HEK293 (cell line): ENCODE measurements around the gene ARL2BP.
"Not testable (repeated sequence)": the region's sequence is repeated elsewhere in the genome, so short reads cannot be mapped to it uniquely, and the experiment has no call there.

Experiments used
- CTCF ChIA-PET: fragments of 350-600 bp; formaldehyde crosslinking; extraction: SDS; loops from one replicate; lab custom pipeline; 2021; ENCODE audit warnings: antibody characterized with exemption; lab: Yijun Ruan, JAX
- POLR2A ChIA-PET: fragments of 300-600 bp; formaldehyde crosslinking; extraction: SDS; loops from one replicate; lab custom pipeline; 2020; ENCODE audit warnings: antibody characterized with exemption, inconsistent platforms; lab: Yijun Ruan, JAX
- H3K27ac ChIP-seq: fragments of 200-500 bp; sonication (Bioruptor generic); 2 replicates; pipeline ENCODE4 v1.5.1; 2014; ENCODE audit warnings: low read depth, low read length, control low read depth, inconsistent platforms; ENCODE audit errors: extremely low read depth
- H3K36me3 ChIP-seq, 2 experiments: fragments of 200-500 bp in 1 of 2; sonication (Bioruptor generic) in 1 of 2; 1 replicate in 1 of 2; 2 replicates in 1 of 2; pipeline ENCODE4 v1.5.1; 2014 to 2017; ENCODE audit warnings: inconsistent platforms in 2 of 2, low read length in 2 of 2; ENCODE audit not compliant: control insufficient read depth in 2 of 2, insufficient read depth in 1 of 2
- H3K4me1 ChIP-seq: fragments of 200-500 bp; sonication (Bioruptor generic); 2 replicates; pipeline ENCODE4 v1.5.1; 2014; ENCODE audit warnings: mild to moderate bottlenecking, low read length, inconsistent platforms; ENCODE audit not compliant: control insufficient read depth, insufficient read depth
- H3K4me3 ChIP-seq: 2 replicates; pipeline ENCODE4 v1.5.1; 2011; ENCODE audit warnings: low read depth, mild to moderate bottlenecking, control low read depth, low read length, moderate library complexity
- H3K9me3 ChIP-seq: fragments of 200-500 bp; sonication (Bioruptor generic); 2 replicates; pipeline ENCODE4 v1.5.1; 2014; ENCODE audit warnings: low read depth, low read length, inconsistent platforms; ENCODE audit not compliant: control insufficient read depth, insufficient read depth
- BCL11B ChIP-seq: fragments of 450-650 bp; formaldehyde crosslinking; IDR thresholded peaks from 2 replicates; pipeline ENCODE4 v1.5.1; 2016; ENCODE audit warnings: low read depth, missing biosample characterization, missing genetic modification characterization
- IKZF3 ChIP-seq: fragments of 450-650 bp; IDR thresholded peaks from 2 replicates; pipeline ENCODE4 v1.5.0; 2018; ENCODE audit warnings: missing biosample characterization, mild to moderate bottlenecking, missing genetic modification characterization, moderate library complexity
- KLF1 ChIP-seq: fragments of 450-650 bp; formaldehyde crosslinking; IDR thresholded peaks from 2 replicates; pipeline ENCODE4 v1.5.1; 2016; ENCODE audit warnings: missing biosample characterization, missing genetic modification characterization
- WT1 ChIP-seq: fragments of 450-650 bp; formaldehyde crosslinking; IDR thresholded peaks from 2 replicates; pipeline ENCODE4 v1.5.1; 2016; ENCODE audit warnings: missing biosample characterization, missing genetic modification characterization
- ZNF146 ChIP-seq: fragments of 450-650 bp; formaldehyde crosslinking; IDR thresholded peaks from 2 replicates; pipeline ENCODE4 v1.5.1; 2016; ENCODE audit warnings: missing biosample characterization, missing genetic modification characterization
- ZNF211 ChIP-seq: fragments of 450-650 bp; formaldehyde crosslinking; IDR thresholded peaks from 2 replicates; pipeline ENCODE4 v1.5.1; 2016; ENCODE audit warnings: low read depth, missing biosample characterization, missing genetic modification characterization
- ZNF362 ChIP-seq: fragments of 450-650 bp; formaldehyde crosslinking; IDR thresholded peaks from 2 replicates; pipeline ENCODE4 v1.5.1; 2016; ENCODE audit warnings: missing biosample characterization, missing genetic modification characterization
- ZNF394 ChIP-seq: fragments of 450-650 bp; formaldehyde crosslinking; IDR thresholded peaks from 2 replicates; pipeline ENCODE4 v1.5.1; 2016; ENCODE audit warnings: missing biosample characterization, missing genetic modification characterization, mild to moderate bottlenecking, moderate library complexity, borderline replicate concordance
- ZNF404 ChIP-seq: fragments of 450-650 bp; formaldehyde crosslinking; IDR thresholded peaks from 2 replicates; pipeline ENCODE4 v1.5.1; 2017; ENCODE audit warnings: missing biosample characterization, missing genetic modification characterization
- ZNF610 ChIP-seq: fragments of 450-650 bp; formaldehyde crosslinking; IDR thresholded peaks from 2 replicates; pipeline ENCODE4 v1.5.1; 2016; ENCODE audit warnings: missing biosample characterization, missing genetic modification characterization, borderline replicate concordance
- ZNF624 ChIP-seq: fragments of 450-650 bp; formaldehyde crosslinking; IDR thresholded peaks from 2 replicates; pipeline ENCODE4 v1.5.1; 2017; ENCODE audit warnings: missing biosample characterization, missing genetic modification characterization
- ZNF660 ChIP-seq: fragments of 450-650 bp; IDR thresholded peaks from 2 replicates; pipeline ENCODE4 v1.5.1; 2018; ENCODE audit warnings: missing biosample characterization, mild to moderate bottlenecking, missing genetic modification characterization
- ZNF701 ChIP-seq: fragments of 450-650 bp; formaldehyde crosslinking; IDR thresholded peaks from 2 replicates; pipeline ENCODE4 v1.5.1; 2016; ENCODE audit warnings: missing biosample characterization, missing genetic modification characterization
- ZNF830 ChIP-seq: fragments of 450-650 bp; IDR thresholded peaks from 2 replicates; pipeline ENCODE4 v1.5.0; 2018; ENCODE audit warnings: missing biosample characterization, missing genetic modification characterization, low read depth, mild to moderate bottlenecking, moderate library complexity
- ZSCAN30 ChIP-seq: fragments of 450-650 bp; IDR thresholded peaks from 2 replicates; pipeline ENCODE4 v1.5.1; 2018; ENCODE audit warnings: missing biosample characterization, mild to moderate bottlenecking, missing genetic modification characterization, moderate library complexity
- TF ChIP-seq, protein P1 (sequence below): fragments of 450-650 bp; IDR thresholded peaks from 2 replicates; pipeline ENCODE4 v1.5.1; 2018; ENCODE audit warnings: missing biosample characterization, mild to moderate bottlenecking, missing genetic modification characterization
- TF ChIP-seq, protein P2 (sequence below): fragments of 450-650 bp; formaldehyde crosslinking; IDR thresholded peaks from 2 replicates; pipeline ENCODE4 v1.5.1; 2016; ENCODE audit warnings: missing biosample characterization, missing genetic modification characterization
- TF ChIP-seq, protein P3 (sequence below): fragments of 450-650 bp; formaldehyde crosslinking; IDR thresholded peaks from 2 replicates; pipeline ENCODE4 v1.5.1; 2016; ENCODE audit warnings: missing biosample characterization, missing genetic modification characterization, low read depth

The ARL2BP gene

DNA sequence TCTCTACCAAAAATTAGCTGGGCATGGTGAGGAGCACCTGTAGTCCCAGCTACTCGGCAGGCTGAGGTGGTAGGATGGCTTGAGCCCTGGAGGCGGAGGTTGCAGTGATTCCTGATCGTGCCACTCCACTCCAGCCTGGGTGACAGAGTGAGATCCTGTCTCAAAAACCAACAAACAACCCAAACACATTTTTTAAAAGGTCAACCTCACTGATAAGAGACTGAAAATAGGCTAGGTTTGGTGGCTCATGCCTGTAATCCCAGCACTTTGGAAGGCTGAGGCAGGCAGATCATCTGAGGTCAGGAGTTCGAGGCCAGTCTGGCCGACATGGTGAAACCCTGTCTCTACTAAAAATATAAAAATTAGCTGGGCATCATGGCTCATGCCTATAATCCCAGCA is 30.9 kb downstream of the ARL2BP start:
- CTCF ChIA-PET = interaction anchor here (0.6 to 1.4 kb wide), 2 partner anchors 24 to 1359 kb away, joined by 3 read pairs; no protein-coding TSS in a partner anchor

DNA sequence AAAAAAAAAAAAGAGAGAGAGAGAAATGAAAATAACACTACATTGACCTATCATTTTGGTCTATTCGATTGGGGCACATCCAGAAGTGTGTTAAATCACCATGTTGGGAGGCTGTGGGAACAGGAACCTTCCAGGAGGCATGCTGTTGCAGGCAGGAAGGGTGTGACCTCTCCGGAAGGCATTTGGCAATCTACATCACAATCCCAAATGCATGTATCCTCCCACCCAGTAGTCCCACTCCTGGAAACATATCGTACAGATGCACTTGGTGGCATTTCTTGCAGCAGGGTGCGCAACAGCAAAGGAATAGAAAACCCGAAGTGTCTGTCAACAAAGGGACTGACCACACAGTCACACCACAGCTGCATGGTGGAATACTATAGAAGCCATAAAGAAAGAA is 31.5 kb downstream of the ARL2BP start:
- CTCF ChIA-PET = interaction anchor here (0.6 to 1.4 kb wide), 2 partner anchors 24 to 1359 kb away, joined by 3 read pairs; no protein-coding TSS in a partner anchor
- H3K4me1 ChIP-seq = no peaks in the 10 kb centered on the region
- H3K4me3 ChIP-seq = no peak overlapping the region
- H3K36me3 ChIP-seq = no peaks in the 10 kb centered on the region
- no peaks in the 10 kb centered on the region for H3K9me3 ChIP-seq
- TF ChIP-seq, protein P1, sequence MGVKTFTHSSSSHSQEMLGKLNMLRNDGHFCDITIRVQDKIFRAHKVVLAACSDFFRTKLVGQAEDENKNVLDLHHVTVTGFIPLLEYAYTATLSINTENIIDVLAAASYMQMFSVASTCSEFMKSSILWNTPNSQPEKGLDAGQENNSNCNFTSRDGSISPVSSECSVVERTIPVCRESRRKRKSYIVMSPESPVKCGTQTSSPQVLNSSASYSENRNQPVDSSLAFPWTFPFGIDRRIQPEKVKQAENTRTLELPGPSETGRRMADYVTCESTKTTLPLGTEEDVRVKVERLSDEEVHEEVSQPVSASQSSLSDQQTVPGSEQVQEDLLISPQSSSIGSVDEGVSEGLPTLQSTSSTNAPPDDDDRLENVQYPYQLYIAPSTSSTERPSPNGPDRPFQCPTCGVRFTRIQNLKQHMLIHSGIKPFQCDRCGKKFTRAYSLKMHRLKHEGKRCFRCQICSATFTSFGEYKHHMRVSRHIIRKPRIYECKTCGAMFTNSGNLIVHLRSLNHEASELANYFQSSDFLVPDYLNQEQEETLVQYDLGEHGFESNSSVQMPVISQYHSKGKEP (tag by site-specific recombination) = 0 out of 2 replicates have a peak, but pooled peaks have one; percentile 24
- TF ChIP-seq BCL11B (tag by site-specific recombination) = no peak
- H3K27ac ChIP-seq = no peak overlapping the region
- POLR2A ChIA-PET = no interaction called here

More for the DNA sequence above, 30.9 kb downstream of the ARL2BP start:
- H3K36me3 ChIP-seq, H3K4me3 ChIP-seq, H3K9me3 ChIP-seq, POLR2A ChIA-PET, H3K4me1 ChIP-seq, H3K27ac ChIP-seq: not testable (repeated sequence)
- peak; percentile 23; the same call in 1 of the 2 replicates for TF ChIP-seq ZNF394 (tag by site-specific recombination)
- TF ChIP-seq, all 188 proteins: peak for 1; not testable (repeated sequence) for 187

- TF ChIP-seq ZNF362 (tag by site-specific recombination) (no peak), KLF1 (tag by site-specific recombination) (peak; percentile 46; the same call in 1 of the 2 replicates), IKZF3 (tag by site-specific recombination) (no peak), ZNF404 (tag by site-specific recombination) (no peak), ZSCAN30 (tag by site-specific recombination) (no peak), WT1 (no peak), ZNF660 (tag by site-specific recombination) (peak; percentile 89), ZNF624 (tag by site-specific recombination) (no peak), ZNF701 (tag by site-specific recombination) (no peak), ZNF146 (tag by site-specific recombination) (no peak), ZNF830 (no peak), ZNF610 (no peak), ZNF211 (no peak)
- TF ChIP-seq, protein P2, sequence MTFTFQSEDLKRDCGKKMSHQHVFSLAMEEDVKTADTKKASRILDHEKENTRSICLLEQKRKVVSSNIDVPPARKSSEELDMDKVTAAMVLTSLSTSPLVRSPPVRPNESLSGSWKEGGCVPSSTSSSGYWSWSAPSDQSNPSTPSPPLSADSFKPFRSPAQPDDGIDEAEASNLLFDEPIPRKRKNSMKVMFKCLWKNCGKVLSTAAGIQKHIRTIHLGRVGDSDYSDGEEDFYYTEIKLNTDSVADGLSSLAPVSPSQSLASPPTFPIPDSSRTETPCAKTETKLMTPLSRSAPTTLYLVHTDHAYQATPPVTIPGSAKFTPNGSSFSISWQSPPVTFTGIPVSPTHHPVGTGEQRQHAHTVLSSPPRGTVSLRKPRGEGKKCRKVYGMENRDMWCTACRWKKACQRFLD = no peak
- TF ChIP-seq, protein P3, sequence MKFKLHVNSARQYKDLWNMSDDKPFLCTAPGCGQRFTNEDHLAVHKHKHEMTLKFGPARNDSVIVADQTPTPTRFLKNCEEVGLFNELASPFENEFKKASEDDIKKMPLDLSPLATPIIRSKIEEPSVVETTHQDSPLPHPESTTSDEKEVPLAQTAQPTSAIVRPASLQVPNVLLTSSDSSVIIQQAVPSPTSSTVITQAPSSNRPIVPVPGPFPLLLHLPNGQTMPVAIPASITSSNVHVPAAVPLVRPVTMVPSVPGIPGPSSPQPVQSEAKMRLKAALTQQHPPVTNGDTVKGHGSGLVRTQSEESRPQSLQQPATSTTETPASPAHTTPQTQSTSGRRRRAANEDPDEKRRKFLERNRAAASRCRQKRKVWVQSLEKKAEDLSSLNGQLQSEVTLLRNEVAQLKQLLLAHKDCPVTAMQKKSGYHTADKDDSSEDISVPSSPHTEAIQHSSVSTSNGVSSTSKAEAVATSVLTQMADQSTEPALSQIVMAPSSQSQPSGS (tag by site-specific recombination) = no peak
Measured at GRCh38 chr16:57277586-57277985, 32.5 kb downstream of the ARL2BP start.

More at GRCh38 chr16:57277586-57277985, 32.5 kb downstream of the ARL2BP start:
- Histone ChIP-seq H3K36me3 (no peaks in the 10 kb centered on the region), H3K4me3 (no peak overlapping the region), H3K4me1 (no peaks in the 10 kb centered on the region), H3K27ac (no peak overlapping the region), H3K9me3 (no peaks in the 10 kb centered on the region)
- CTCF ChIA-PET = interaction anchor here (1.0 to 1.6 kb wide), 2 partner anchors 22 to 145 kb away, joined by 3 to 4 read pairs; no protein-coding TSS in a partner anchor
- POLR2A ChIA-PET = interaction anchor here (0.6 to 1.2 kb wide), 2 partner anchors 12 to 17 kb away, joined by 3 to 4 read pairs; no protein-coding TSS in a partner anchor
